ENCODE measurements around the gene PCDHGA11. TPM values are rescaled to one million over a fixed set of nuclear protein-coding genes. Genes with fewer than 3 reads are reported as not detected.
"Not testable (repeated sequence)": the region's sequence is repeated elsewhere in the genome, so short reads cannot be mapped to it uniquely, and the experiment has no call there.

Gene PCDHGA11
- total RNA-seq, 1 donor from 2014 or later = 4.2 TPM

GRCh38 chr5:141431286-141431685 lies 10.4 kb downstream of the PCDHGA11 start:
- no peak for DNase-seq (ENCODE audit: low spot score)

- DNase-seq (ENCODE audit: low spot score) = not testable (repeated sequence)
These were observed 11.5 kb downstream of the PCDHGA11 start for GRCh38 chr5:141432308-141432707.

- not testable (repeated sequence) for DNase-seq (ENCODE audit: low spot score)
These were observed 11.9 kb downstream of the PCDHGA11 start for GRCh38 chr5:141432726-141433125.

- no peak for DNase-seq (ENCODE audit: low spot score)
These were observed 13.2 kb downstream of the PCDHGA11 start for GRCh38 chr5:141434006-141434405.

GRCh38 chr5:141437221-141437620 lies 16.4 kb downstream of the PCDHGA11 start:
- DNase-seq (ENCODE audit: low spot score) = no peak

- no peak for DNase-seq (ENCODE audit: low spot score)
These were observed 18.7 kb downstream of the PCDHGA11 start for GRCh38 chr5:141439411-141440141.

- DNase-seq (ENCODE audit: low spot score) = no peak
These were observed 19.5 kb downstream of the PCDHGA11 start for GRCh38 chr5:141440341-141440740.

- no peak for DNase-seq (ENCODE audit: low spot score)
These were observed 20.8 kb downstream of the PCDHGA11 start for GRCh38 chr5:141441571-141442170.

GRCh38 chr5:141465351-141465750 lies 44.5 kb downstream of the PCDHGA11 start:
- no peak for DNase-seq (ENCODE audit: low spot score)

Other genes starting within 250 kb of the PCDHGA11 start
- 2.1 TPM for gene PCDHB7, start 248.4 kb upstream of the PCDHGA11 start, total RNA-seq
- 1.8 TPM for gene PCDHB8, start 243.3 kb upstream of the PCDHGA11 start, total RNA-seq
- gene PCDHB16, start 238.7 kb upstream of the PCDHGA11 start, total RNA-seq = 3.0 TPM
- gene PCDHB9, start 233.9 kb upstream of the PCDHGA11 start, total RNA-seq = 2.1 TPM
- 2.5 TPM for gene PCDHB10, start 228.7 kb upstream of the PCDHGA11 start, total RNA-seq
- gene PCDHB11, start 221.4 kb upstream of the PCDHGA11 start, total RNA-seq = 8.5 TPM
- 3.5 TPM for gene PCDHB12, start 212.3 kb upstream of the PCDHGA11 start, total RNA-seq
- 8.3 TPM for gene PCDHB13, start 207.1 kb upstream of the PCDHGA11 start, total RNA-seq
- gene PCDHB14, start 197.7 kb upstream of the PCDHGA11 start, total RNA-seq = 9.4 TPM
- gene PCDHB15, start 175.7 kb upstream of the PCDHGA11 start, total RNA-seq = 3.6 TPM
- gene SLC25A2, start 117.0 kb upstream of the PCDHGA11 start, total RNA-seq = not detected
- 65.2 TPM for gene TAF7, start 100.3 kb upstream of the PCDHGA11 start, total RNA-seq
- 0.72 TPM for gene PCDHGA1, start 90.5 kb upstream of the PCDHGA11 start, total RNA-seq
- 6.7 TPM for gene PCDHGA2, start 82.3 kb upstream of the PCDHGA11 start, total RNA-seq
- gene PCDHGA3, start 77.2 kb upstream of the PCDHGA11 start, total RNA-seq = 4.0 TPM
- gene PCDHGB1, start 71.0 kb upstream of the PCDHGA11 start, total RNA-seq = 4.6 TPM
- gene PCDHGA4, start 66.0 kb upstream of the PCDHGA11 start, total RNA-seq = 3.3 TPM
- gene PCDHGB2, start 61.1 kb upstream of the PCDHGA11 start, total RNA-seq = 5.1 TPM
- 3.3 TPM for gene PCDHGA5, start 56.9 kb upstream of the PCDHGA11 start, total RNA-seq
- 3.0 TPM for gene PCDHGB3, start 50.8 kb upstream of the PCDHGA11 start, total RNA-seq
- gene PCDHGA6, start 47.2 kb upstream of the PCDHGA11 start, total RNA-seq = 6.6 TPM
- gene PCDHGA7, start 38.3 kb upstream of the PCDHGA11 start, total RNA-seq = 4.5 TPM
- 5.2 TPM for gene PCDHGB4, start 33.4 kb upstream of the PCDHGA11 start, total RNA-seq
- 1.9 TPM for gene PCDHGA8, start 28.4 kb upstream of the PCDHGA11 start, total RNA-seq
- 12.4 TPM for gene PCDHGB5, start 23.1 kb upstream of the PCDHGA11 start, total RNA-seq
- 7.5 TPM for gene PCDHGA9, start 18.3 kb upstream of the PCDHGA11 start, total RNA-seq
- gene PCDHGB6, start 13.0 kb upstream of the PCDHGA11 start, total RNA-seq = 11.6 TPM
- gene PCDHGA10, start 8.1 kb upstream of the PCDHGA11 start, total RNA-seq = 6.2 TPM
- 15.5 TPM for gene PCDHGB7, start 3.4 kb upstream of the PCDHGA11 start, total RNA-seq
- gene PCDHGA12, start 9.5 kb downstream of the PCDHGA11 start, total RNA-seq = 10.2 TPM
- 82.4 TPM for gene PCDHGC3, start 54.9 kb downstream of the PCDHGA11 start, total RNA-seq
- 2.6 TPM for gene PCDHGC4, start 64.0 kb downstream of the PCDHGA11 start, total RNA-seq
- gene PCDHGC5, start 68.0 kb downstream of the PCDHGA11 start, total RNA-seq = 2.0 TPM
- 85.9 TPM for gene DIAPH1, start 197.9 kb downstream of the PCDHGA11 start, total RNA-seq
- gene HDAC3, start 215.8 kb downstream of the PCDHGA11 start, total RNA-seq = 43.3 TPM
- 10.2 TPM for gene RELL2, start 215.9 kb downstream of the PCDHGA11 start, total RNA-seq
- gene FCHSD1, start 230.4 kb downstream of the PCDHGA11 start, total RNA-seq = 62.0 TPM